ENCODE results near the gene EFNB2. TPM values are rescaled to one million over a fixed set of nuclear protein-coding genes. Genes with fewer than 3 reads are reported as not detected.

The EFNB2 gene
- total and polyA plus RNA-seq, 2 experiments from 2014 or later, result 11.1 to 12.2 TPM

- H3K4me1 ChIP-seq (ENCODE audit: low read depth), result peaks cover 21% of the 10 kb centered on the region
- no peaks in the 10 kb centered on the region for H3K27me3 ChIP-seq
- DNase-seq (ENCODE audit: low read depth in 1 of 2, low spot score in 1 of 2), result no peak
- H3K4me3 ChIP-seq, result no peak overlapping the region
- H3K9me3 ChIP-seq (ENCODE audit: low read depth), result no peaks in the 10 kb centered on the region
- no peak for TF ChIP-seq CTCF (IDR thresholded peaks at IDR 0.05; ENCODE audit: low read depth, low read length)
- no peaks in the 10 kb centered on the region for H3K36me3 ChIP-seq
- H3K27ac ChIP-seq, result no peak overlapping the region
Observed at GRCh38 chr13:106527445-106527801, 8.0 kb downstream of the EFNB2 start.

GRCh38 chr13:106526738-106527444 is 8.6 kb downstream of the EFNB2 start:
- Histone ChIP-seq H3K27me3 (no peaks in the 10 kb centered on the region), H3K9me3 (ENCODE audit: low read depth) (no peaks in the 10 kb centered on the region), H3K27ac (no peak overlapping the region), H3K4me3 (no peak overlapping the region), H3K4me1 (ENCODE audit: low read depth) (peaks cover 15% of the 10 kb centered on the region), H3K36me3 (no peaks in the 10 kb centered on the region)
- no peak for DNase-seq (ENCODE audit: low read depth in 1 of 2, low spot score in 1 of 2)
- TF ChIP-seq CTCF (IDR thresholded peaks at IDR 0.05; ENCODE audit: low read depth, low read length), result no peak

GRCh38 chr13:106525865-106526264 is 9.6 kb downstream of the EFNB2 start:
- H3K36me3 ChIP-seq, result no peaks in the 10 kb centered on the region
- TF ChIP-seq CTCF (IDR thresholded peaks at IDR 0.05; ENCODE audit: low read depth, low read length), result no peak
- DNase-seq (ENCODE audit: low read depth in 1 of 2, low spot score in 1 of 2), result no peak
- no peaks in the 10 kb centered on the region for H3K9me3 ChIP-seq (ENCODE audit: low read depth)
- H3K4me3 ChIP-seq, result no peak overlapping the region
- H3K27me3 ChIP-seq, result no peaks in the 10 kb centered on the region
- peaks cover 12% of the 10 kb centered on the region for H3K4me1 ChIP-seq (ENCODE audit: low read depth)
- H3K27ac ChIP-seq, result no peak overlapping the region

- Histone ChIP-seq H3K9me3 (ENCODE audit: low read depth) (no peaks in the 10 kb centered on the region), H3K36me3 (no peaks in the 10 kb centered on the region), H3K27ac (no peak overlapping the region), H3K27me3 (no peaks in the 10 kb centered on the region), H3K4me1 (ENCODE audit: low read depth) (peaks cover 15% of the 10 kb centered on the region), H3K4me3 (no peak overlapping the region)
- no peak for DNase-seq (ENCODE audit: low read depth in 1 of 2, low spot score in 1 of 2)
- no peak for TF ChIP-seq CTCF (IDR thresholded peaks at IDR 0.05; ENCODE audit: low read depth, low read length)
Observed at GRCh38 chr13:106524108-106524507, 11.4 kb downstream of the EFNB2 start.

GRCh38 chr13:106523576-106523975 is 11.9 kb downstream of the EFNB2 start:
- Histone ChIP-seq H3K4me3 (no peak overlapping the region), H3K27me3 (no peaks in the 10 kb centered on the region), H3K27ac (no peak overlapping the region), H3K9me3 (ENCODE audit: low read depth) (no peaks in the 10 kb centered on the region), H3K4me1 (ENCODE audit: low read depth) (peaks cover 13% of the 10 kb centered on the region), H3K36me3 (no peaks in the 10 kb centered on the region)
- peak in 1 of 2 donors; percentile 44 for DNase-seq (ENCODE audit: low read depth in 1 of 2, low spot score in 1 of 2)
- no peak for TF ChIP-seq CTCF (IDR thresholded peaks at IDR 0.05; ENCODE audit: low read depth, low read length)

All from cardiac muscle cell (in vitro differentiated cells and primary cell).